H9 (cell line): Measurements from ENCODE around the gene MAP4K3. TPM values are rescaled to one million over a fixed set of nuclear protein-coding genes. Genes with fewer than 3 reads are reported as not detected.

ENCODE experiments used
- DNase-seq: peaks from one replicate; pipeline ENCODE4 v3.0.0-alpha.2; 2017
- H2AFZ ChIP-seq: one replicate; pipeline ENCODE4 v1.6.1; 2013; ENCODE audit warnings: mild to moderate bottlenecking, low read length, control low read depth, moderate library complexity
- H2AK5ac ChIP-seq: 2 replicates; pipeline ENCODE4 v1.6.1; 2013; ENCODE audit warnings: low read length, control low read depth, mixed read lengths; ENCODE audit not compliant: insufficient read length
- H2BK120ac ChIP-seq: one replicate; pipeline ENCODE4 v1.6.1; 2013; ENCODE audit warnings: low read depth, mild to moderate bottlenecking, low read length, control low read depth, inconsistent platforms; ENCODE audit not compliant: poor library complexity, severe bottlenecking
- H2BK12ac ChIP-seq: 2 replicates; pipeline ENCODE4 v1.6.1; 2013; ENCODE audit warnings: low read length, control low read depth, mixed read lengths, low read depth; ENCODE audit not compliant: insufficient read length
- H2BK15ac ChIP-seq: 2 replicates; pipeline ENCODE4 v1.6.1; 2013; ENCODE audit warnings: low read depth, low read length, control low read depth
- H2BK20ac ChIP-seq: one replicate; pipeline ENCODE4 v1.6.1; 2013; ENCODE audit warnings: low read depth, mild to moderate bottlenecking, low read length, control low read depth, inconsistent platforms; ENCODE audit not compliant: poor library complexity, severe bottlenecking
- H2BK5ac ChIP-seq: 2 replicates; pipeline ENCODE4 v1.6.1; 2013; ENCODE audit warnings: low read length, control low read depth, mixed read lengths; ENCODE audit not compliant: insufficient read length
- H3K14ac ChIP-seq: 2 replicates; pipeline ENCODE4 v1.6.1; 2013; ENCODE audit warnings: low read length, control low read depth; ENCODE audit not compliant: insufficient read depth
- H3K18ac ChIP-seq: 2 replicates; pipeline ENCODE4 v1.6.1; 2013; ENCODE audit warnings: low read depth, mild to moderate bottlenecking, mixed read lengths, low read length, control low read depth; ENCODE audit not compliant: insufficient read length
- H3K23ac ChIP-seq: 2 replicates; pipeline ENCODE4 v1.6.1; 2013; ENCODE audit warnings: low read length, control low read depth, mixed read lengths, low read depth; ENCODE audit not compliant: insufficient read length
- H3K23me2 ChIP-seq: 2 replicates; pipeline ENCODE4 v1.6.1; 2013; ENCODE audit warnings: low read depth, mild to moderate bottlenecking, mixed read lengths, low read length, control low read depth; ENCODE audit not compliant: insufficient read length, poor library complexity, severe bottlenecking
- H3K27ac ChIP-seq: 2 replicates; pipeline ENCODE4 v1.5.1; 2013; ENCODE audit warnings: low read length, control low read depth, mixed read lengths, low read depth; ENCODE audit not compliant: insufficient read length
- H3K27me3 ChIP-seq: 2 replicates; pipeline ENCODE4 v1.6.1; 2013; ENCODE audit warnings: low read length, control low read depth, inconsistent platforms; ENCODE audit not compliant: insufficient read depth
- H3K4ac ChIP-seq: 2 replicates; pipeline ENCODE4 v1.6.1; 2013; ENCODE audit warnings: low read depth, mild to moderate bottlenecking, control low read depth, inconsistent platforms, low read length, moderate library complexity
- H3K4me1 ChIP-seq: 2 replicates; pipeline ENCODE4 v1.6.1; 2013; ENCODE audit warnings: low read length, control low read depth, inconsistent platforms; ENCODE audit not compliant: insufficient read depth
- H3K4me2 ChIP-seq: 2 replicates; pipeline ENCODE4 v1.6.1; 2013; ENCODE audit warnings: low read length, control low read depth, mixed read lengths; ENCODE audit not compliant: insufficient read length, insufficient read depth
- H3K56ac ChIP-seq: 2 replicates; pipeline ENCODE4 v1.6.1; 2013; ENCODE audit warnings: low read depth, mild to moderate bottlenecking, mixed read lengths, low read length, control low read depth; ENCODE audit not compliant: insufficient read length
- H3K79me1 ChIP-seq: 2 replicates; pipeline ENCODE4 v1.6.1; 2013; ENCODE audit warnings: low read depth, mild to moderate bottlenecking, moderate library complexity, low read length, control low read depth, inconsistent platforms; ENCODE audit not compliant: insufficient read depth, poor library complexity, severe bottlenecking
- H3K79me2 ChIP-seq: 2 replicates; pipeline ENCODE4 v1.6.1; 2013; ENCODE audit warnings: low read length, control low read depth, inconsistent platforms; ENCODE audit not compliant: insufficient read depth
- H3K9ac ChIP-seq: 2 replicates; pipeline ENCODE4 v1.6.1; 2013; ENCODE audit warnings: low read length, control low read depth, mixed read lengths; ENCODE audit not compliant: insufficient read length; ENCODE audit errors: extremely low read depth
- H3K9me3 ChIP-seq: one replicate; pipeline ENCODE4 v1.6.1; 2013; ENCODE audit warnings: low read depth, low read length, inconsistent platforms; ENCODE audit not compliant: control insufficient read depth
- H3T11ph ChIP-seq: one replicate; pipeline ENCODE4 v1.6.1; 2013; ENCODE audit warnings: mild to moderate bottlenecking, low read length, control low read depth, inconsistent platforms
- H4K20me1 ChIP-seq: one replicate; pipeline ENCODE4 v1.6.1; 2013; ENCODE audit not compliant: control insufficient read depth, insufficient read length, insufficient read depth
- H4K5ac ChIP-seq: 2 replicates; pipeline ENCODE4 v1.6.1; 2013; ENCODE audit warnings: low read depth, mild to moderate bottlenecking, mixed read lengths, low read length, control low read depth; ENCODE audit not compliant: insufficient read length
- H4K8ac ChIP-seq: replicated peaks from 2 replicates; pipeline ENCODE4 v1.6.1; 2013; ENCODE audit warnings: low read length, control low read depth, mixed read lengths, low read depth; ENCODE audit not compliant: insufficient read length
- H4K91ac ChIP-seq: 2 replicates; pipeline ENCODE4 v1.6.1; 2013; ENCODE audit warnings: low read depth, mild to moderate bottlenecking, moderate library complexity, mixed read lengths, low read length, control low read depth; ENCODE audit not compliant: insufficient read length
- H3K27ac Mint-ChIP-seq, 3 experiments: 2 replicates in 2 of 3; 3 replicates in 1 of 3; pipeline ENCODE4 v1.8.0; 2020 to 2021; ENCODE audit warnings: mixed read lengths in 3 of 3, mild to moderate bottlenecking in 1 of 3, moderate library complexity in 1 of 3
- H3K27me3 Mint-ChIP-seq: 2 replicates; pipeline ENCODE4 v1.8.0; 2021; ENCODE audit warnings: low read depth, mild to moderate bottlenecking, moderate library complexity, mixed read lengths
- H3K36me3 Mint-ChIP-seq, 3 experiments: 2 replicates in 2 of 3; 3 replicates in 1 of 3; pipeline ENCODE4 v1.8.0; 2020 to 2021; ENCODE audit warnings: low read depth in 3 of 3, mixed read lengths in 3 of 3; ENCODE audit not compliant: insufficient read depth in 1 of 3
- H3K4me1 Mint-ChIP-seq, 2 experiments: 2 replicates each; pipeline ENCODE4 v1.8.0; 2020; ENCODE audit warnings: mixed read lengths in 2 of 2
- H3K4me3 Mint-ChIP-seq, 2 experiments: 2 replicates in 1 of 2; 3 replicates in 1 of 2; pipeline ENCODE4 v1.8.0; 2020 to 2021; ENCODE audit warnings: mild to moderate bottlenecking in 2 of 2, mixed read lengths in 2 of 2, moderate library complexity in 1 of 2
- H3K9me3 Mint-ChIP-seq, 2 experiments: 2 replicates in 1 of 2; 3 replicates in 1 of 2; pipeline ENCODE4 v1.8.0; 2020; ENCODE audit warnings: mild to moderate bottlenecking in 2 of 2, mixed read lengths in 2 of 2, moderate library complexity in 1 of 2
- CTCF ChIP-seq: fragments of 200-600 bp; sonication (generic); conservative IDR thresholded peaks from 3 replicates; pipeline ENCODE4 v1.8.0; 2021; ENCODE audit warnings: antibody characterized with exemption, mild to moderate bottlenecking
- WGBS: extraction: QIAGEN DNeasy Blood & Tissue Kit; methylation state at CpG from one replicate; pipeline ENCODE4 v1.1.7; 2013; ENCODE audit warnings: missing lambda C conversion rate, low lambda C conversion rate, mixed read lengths; ENCODE audit not compliant: insufficient read length; ENCODE audit errors: extremely low coverage; 5-methylcytosine and 5-hydroxymethylcytosine counted together
- total RNA-seq: library from RNA; stranded (reverse); gene quantifications from 2 replicates; pipeline ENCODE4 v1.2.1, GENCODE V29; 2021

Gene MAP4K3
- total RNA-seq, 1 experiment from 2014 or later, result 37.9 TPM

GRCh38 chr2:39407516-39408296, 29.4 kb downstream of the MAP4K3 start:
- no peak overlapping the region for H2AK5ac ChIP-seq
- no peak overlapping the region for H3K14ac ChIP-seq
- H4K5ac ChIP-seq, result no peak overlapping the region
- no peak overlapping the region for H2AFZ ChIP-seq
- Mint-ChIP-seq H3K27me3 (no peaks in the 10 kb centered on the region), H3K9me3 (no peaks in the 10 kb centered on the region), H3K4me1 (peaks cover 76 to 78% of the 10 kb centered on the region in 2 experiments), H3K27ac (peak overlapping the region; percentile 66 to 79 (median 72); a peak in 5 of 7 replicates), H3K36me3 (peaks cover 0 to 3% (median 0%) of the 10 kb centered on the region in 3 experiments; a peak in 2 of 7 replicates), H3K4me3 (peak overlapping the region in 1 of 2 experiments; percentile 46; a peak in 1 of 5 replicates)
- H4K8ac ChIP-seq, result no peak overlapping the region
- H3K4me1 ChIP-seq, result peaks cover 15% of the 10 kb centered on the region; the same call in 1 of the 2 replicates
- H2BK15ac ChIP-seq, result no peak overlapping the region
- H3K79me2 ChIP-seq, result peaks cover 45% of the 10 kb centered on the region; the same call in 1 of the 2 replicates
- H3T11ph ChIP-seq, result no peak overlapping the region
- H2BK120ac ChIP-seq, result no peak overlapping the region
- H3K4me2 ChIP-seq, result no peak overlapping the region
- H3K9ac ChIP-seq, result no peak overlapping the region
- H3K56ac ChIP-seq, result no peak overlapping the region
- no peak for TF ChIP-seq CTCF
- peak overlapping the region; percentile 8 for H3K27ac ChIP-seq
- H3K18ac ChIP-seq, result no peak overlapping the region
- no peaks in the 10 kb centered on the region for H3K27me3 ChIP-seq
- no peaks in the 10 kb centered on the region for H4K20me1 ChIP-seq
- H2BK12ac ChIP-seq, result no peak overlapping the region
- no peak overlapping the region for H3K23ac ChIP-seq
- no peak overlapping the region for H2BK5ac ChIP-seq
- no peak overlapping the region for H4K91ac ChIP-seq
- no peak for DNase-seq
- H3K23me2 ChIP-seq, result no peaks in the 10 kb centered on the region
- no peak overlapping the region for H2BK20ac ChIP-seq
- H3K79me1 ChIP-seq, result peaks cover 7% of the 10 kb centered on the region
- H3K9me3 ChIP-seq, result no peaks in the 10 kb centered on the region
- no CpG with 5 or more reads among the region's 3 CpGs for WGBS
- no peak overlapping the region for H3K4ac ChIP-seq
